PC-9 (cell line): ENCODE measurements around the gene HEATR5A. TPM values are rescaled to one million over a fixed set of nuclear protein-coding genes. Genes with fewer than 3 reads are reported as not detected.

ENCODE experiments used
- BruUV-seq: library from RNA; stranded (reverse); fragments of 400-500 nt; replicated peaks from 2 replicates; lab custom pipeline; 2021; lab: Mats Ljungman, UMichigan
- CTCF ChIA-PET: fragments of 300-600 bp; sonication (Branson Sonifier 250); formaldehyde crosslinking; loops from one replicate; lab custom pipeline; 2022; ENCODE audit warnings: antibody characterized with exemption; lab: Charles Lee
- POLR2A ChIA-PET: fragments of 300-600 bp; sonication (Branson Sonifier 250); formaldehyde crosslinking; loops from one replicate; lab custom pipeline; 2022; ENCODE audit warnings: antibody characterized with exemption; ENCODE audit not compliant: unreplicated experiment; lab: Charles Lee
- DNase-seq, 2 experiments: peaks; one replicate each; pipeline versions ENCODE4 v3.0.0 to v3.0.0-alpha.2; 2015 to 2022; ENCODE audit warnings: mixed read lengths in 1 of 2
- H2AFZ ChIP-seq: fragments of 200-600 bp; sonication (generic); 2 replicates; pipeline ENCODE4 v1.8.1; 2017; ENCODE audit warnings: antibody characterized with exemption
- H3F3A ChIP-seq: fragments of 200-600 bp; sonication (generic); 2 replicates; pipeline ENCODE4 v1.8.1; 2017; ENCODE audit warnings: antibody characterized with exemption, mild to moderate bottlenecking, low read depth; ENCODE audit not compliant: insufficient read depth
- H3K27ac ChIP-seq: fragments of 200-600 bp; sonication (generic); 2 replicates; pipeline ENCODE4 v1.6.1; 2016; ENCODE audit warnings: mixed run types
- H3K27me3 ChIP-seq: fragments of 200-600 bp; sonication (generic); 2 replicates; pipeline ENCODE4 v1.6.1; 2016; ENCODE audit warnings: low read depth, mixed run types; ENCODE audit not compliant: insufficient read depth
- H3K36me3 ChIP-seq: fragments of 200-600 bp; sonication (generic); 2 replicates; pipeline ENCODE4 v1.6.1; 2016; ENCODE audit warnings: low read depth, mixed run types
- H3K4me1 ChIP-seq: fragments of 200-600 bp; sonication (generic); replicated peaks from 2 replicates; pipeline ENCODE4 v1.6.1; 2016; ENCODE audit warnings: mixed run types; ENCODE audit not compliant: insufficient read depth
- H3K4me2 ChIP-seq: fragments of 200-600 bp; sonication (generic); 2 replicates; pipeline ENCODE4 v1.6.1; 2017; ENCODE audit warnings: mixed run types
- H3K4me3 ChIP-seq: fragments of 200-600 bp; sonication (generic); 2 replicates; pipeline ENCODE4 v1.6.1; 2016; ENCODE audit warnings: mixed run types
- H3K79me2 ChIP-seq: fragments of 200-600 bp; sonication (generic); 2 replicates; pipeline ENCODE4 v1.6.1; 2017; ENCODE audit warnings: low read depth, mixed run types
- H3K9me2 ChIP-seq: fragments of 200-600 bp; sonication (generic); 2 replicates; pipeline ENCODE4 v1.8.1; 2017; ENCODE audit warnings: mild to moderate bottlenecking; ENCODE audit not compliant: insufficient read depth
- H3K9me3 ChIP-seq: fragments of 200-600 bp; sonication (generic); 2 replicates; pipeline ENCODE4 v1.8.1; 2016; ENCODE audit warnings: low read depth; ENCODE audit not compliant: insufficient read depth
- H4K20me1 ChIP-seq: fragments of 200-600 bp; sonication (generic); 2 replicates; pipeline ENCODE4 v1.8.1; 2017; ENCODE audit not compliant: insufficient read depth
- EZH2 ChIP-seq: fragments of 200-600 bp; sonication (generic); IDR thresholded peaks from 2 replicates; pipeline ENCODE4 v1.8.0; 2017; ENCODE audit warnings: antibody characterized with exemption, low read depth
- intact Hi-C: fragments of 100-400 bp; cut with micrococcal nuclease; formaldehyde crosslinking; loops from one replicate; pipeline ENCODE4 v1.10.0; 2022; ENCODE audit not compliant: unreplicated experiment
- total RNA-seq: library from RNA; stranded (reverse); gene quantifications from 2 replicates; pipeline ENCODE4 v1.2.3, GENCODE V29; 2021
- TF ChIP-seq, protein P1 (sequence below): fragments of 200-600 bp; sonication (generic); conservative IDR thresholded peaks from 2 replicates; pipeline ENCODE4 v1.6.1; 2017; ENCODE audit warnings: mixed run types, antibody characterized with exemption, mild to moderate bottlenecking, moderate library complexity

HEATR5A gene
- total RNA-seq, 1 experiment from 2014 or later: 25.7 TPM

DNA sequence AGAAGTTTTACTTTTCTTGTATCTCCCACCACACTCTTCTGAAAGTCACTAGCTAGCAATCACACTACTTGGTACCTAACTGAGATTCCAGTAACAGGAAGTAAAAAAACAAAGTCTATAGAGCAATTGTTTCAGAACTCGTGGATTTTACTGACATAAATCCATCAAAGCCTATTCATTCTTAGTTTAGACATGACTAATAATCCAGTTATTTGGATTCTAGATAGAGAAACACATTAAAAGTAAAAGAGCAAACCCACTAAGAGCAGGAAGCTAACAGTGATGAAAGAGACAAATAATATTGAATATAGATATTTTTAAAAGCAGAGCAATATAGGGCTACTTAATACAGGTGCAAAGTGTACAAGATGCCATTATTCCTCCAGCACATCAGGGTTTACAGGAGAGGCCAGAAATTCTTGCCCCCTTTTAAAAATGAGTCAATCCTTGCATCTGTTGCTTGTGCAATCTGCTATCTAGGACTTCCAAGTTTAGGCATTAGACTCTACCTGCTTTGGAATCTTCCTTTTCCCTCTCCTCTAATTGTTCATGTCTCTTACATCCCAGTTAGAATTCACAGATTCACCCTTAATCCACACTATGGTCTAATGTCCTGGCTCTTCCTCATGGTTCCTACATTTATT, 6.0 kb downstream of the HEATR5A start:
- no TSS peak for BruUV-seq
- Histone ChIP-seq H3K79me2 (peaks cover 33% of the 10 kb centered on the region), H4K20me1 (no peaks in the 10 kb centered on the region), H3K27ac (peak overlapping the region; percentile 32; the same call in 1 of the 2 replicates), H3K4me2 (peak overlapping the region; percentile 16; the same call in 1 of the 2 replicates), H3K4me3 (no peak overlapping the region), H3F3A (peaks cover 9% of the 10 kb centered on the region; the same call in 1 of the 2 replicates), H3K4me1 (peaks cover 14% of the 10 kb centered on the region), H3K9me3 (no peaks in the 10 kb centered on the region), H3K27me3 (no peaks in the 10 kb centered on the region), H3K36me3 (no peaks in the 10 kb centered on the region), H2AFZ (no peak overlapping the region; the same call in 1 of the 2 replicates), H3K9me2 (no peaks in the 10 kb centered on the region)
- intact Hi-C loops: no loop called here
- peak in 1 of 2 experiments; percentile 41 for DNase-seq
- ChIA-PET POLR2A (interaction anchor here (0.7 kb wide), 1 partner anchor 204 kb away, joined by 4 read pairs; no protein-coding TSS in a partner anchor), CTCF (no interaction called here)
- TF ChIP-seq, protein P1, sequence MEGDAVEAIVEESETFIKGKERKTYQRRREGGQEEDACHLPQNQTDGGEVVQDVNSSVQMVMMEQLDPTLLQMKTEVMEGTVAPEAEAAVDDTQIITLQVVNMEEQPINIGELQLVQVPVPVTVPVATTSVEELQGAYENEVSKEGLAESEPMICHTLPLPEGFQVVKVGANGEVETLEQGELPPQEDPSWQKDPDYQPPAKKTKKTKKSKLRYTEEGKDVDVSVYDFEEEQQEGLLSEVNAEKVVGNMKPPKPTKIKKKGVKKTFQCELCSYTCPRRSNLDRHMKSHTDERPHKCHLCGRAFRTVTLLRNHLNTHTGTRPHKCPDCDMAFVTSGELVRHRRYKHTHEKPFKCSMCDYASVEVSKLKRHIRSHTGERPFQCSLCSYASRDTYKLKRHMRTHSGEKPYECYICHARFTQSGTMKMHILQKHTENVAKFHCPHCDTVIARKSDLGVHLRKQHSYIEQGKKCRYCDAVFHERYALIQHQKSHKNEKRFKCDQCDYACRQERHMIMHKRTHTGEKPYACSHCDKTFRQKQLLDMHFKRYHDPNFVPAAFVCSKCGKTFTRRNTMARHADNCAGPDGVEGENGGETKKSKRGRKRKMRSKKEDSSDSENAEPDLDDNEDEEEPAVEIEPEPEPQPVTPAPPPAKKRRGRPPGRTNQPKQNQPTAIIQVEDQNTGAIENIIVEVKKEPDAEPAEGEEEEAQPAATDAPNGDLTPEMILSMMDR: no peak
- no peak for TF ChIP-seq EZH2

DNA sequence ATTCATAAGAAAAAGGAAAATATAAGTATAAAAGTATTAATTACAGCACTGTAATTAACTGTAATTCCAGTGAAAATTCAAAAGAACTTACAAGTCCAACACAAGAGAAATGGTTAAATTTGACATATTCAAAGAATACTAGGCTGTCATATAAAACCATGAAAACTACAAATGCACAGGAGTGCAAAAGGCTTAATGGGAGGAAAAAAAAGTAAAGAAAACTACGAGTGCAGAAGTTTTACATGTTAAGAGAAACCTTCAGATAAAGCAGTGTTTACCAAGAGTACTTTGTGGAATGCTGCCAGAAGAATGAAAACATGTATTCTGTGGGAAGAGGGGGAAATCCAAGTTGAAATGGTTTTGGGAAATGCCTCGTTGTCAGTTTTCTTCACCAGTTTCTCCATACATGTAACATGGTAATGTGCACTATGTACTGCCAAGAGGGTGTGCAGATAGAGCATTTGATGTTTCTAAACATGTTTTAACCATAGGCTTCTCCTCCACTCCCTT, 9.1 kb downstream of the HEATR5A start:
- Histone ChIP-seq H2AFZ (no peak overlapping the region), H3K27me3 (no peaks in the 10 kb centered on the region), H3K36me3 (no peaks in the 10 kb centered on the region), H3F3A (peaks cover 5% of the 10 kb centered on the region; the same call in 1 of the 2 replicates), H3K27ac (no peak overlapping the region), H3K9me2 (no peaks in the 10 kb centered on the region), H4K20me1 (no peaks in the 10 kb centered on the region), H3K4me1 (peaks cover 14% of the 10 kb centered on the region; the same call in 1 of the 2 replicates), H3K79me2 (0 out of 2 replicates have a peak, but pooled peaks cover 11% of the 10 kb centered on the region), H3K9me3 (no peaks in the 10 kb centered on the region), H3K4me2 (no peak overlapping the region), H3K4me3 (no peak overlapping the region)
- POLR2A ChIA-PET: no interaction called here
- TF ChIP-seq, protein P1: no peak
- TF ChIP-seq EZH2: no peak
- BruUV-seq: no TSS peak
- CTCF ChIA-PET: no interaction called here
- intact Hi-C loops: no loop called here
- DNase-seq: no peak

DNA sequence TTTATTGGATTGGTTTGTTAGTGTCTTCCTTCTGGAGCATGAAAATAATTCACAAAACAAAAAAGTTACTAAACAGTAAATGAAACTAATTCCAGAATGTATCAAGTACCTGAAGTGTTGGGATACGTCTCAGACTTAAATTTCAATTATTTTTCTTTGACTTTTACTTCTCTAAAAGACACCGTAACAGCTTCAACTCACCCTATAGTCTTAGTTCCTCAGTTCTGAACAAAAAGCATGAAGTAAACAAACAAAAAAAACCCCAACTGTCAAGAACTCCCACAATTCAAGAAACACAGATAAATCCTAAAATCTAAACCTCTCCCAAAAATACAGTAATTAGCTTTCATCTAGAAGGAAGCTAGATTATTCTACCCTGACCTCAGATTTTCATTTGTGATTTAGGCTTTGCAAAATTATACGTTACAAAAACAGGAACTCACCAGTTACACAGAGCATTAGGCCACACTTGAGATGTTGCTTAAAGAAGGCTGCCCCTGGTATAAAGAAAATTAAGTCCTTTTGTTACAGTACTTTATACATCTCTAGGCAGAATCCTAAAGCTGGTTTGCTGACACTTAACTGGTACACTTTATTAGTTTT, 10.2 kb downstream of the HEATR5A start:
- H2AFZ ChIP-seq: no peak overlapping the region
- POLR2A ChIA-PET: no interaction called here

More for the DNA sequence above, 10.2 kb downstream of the HEATR5A start:
- 0 out of 2 replicates have a peak, but pooled peaks cover 11% of the 10 kb centered on the region for H3K79me2 ChIP-seq
- peaks cover 5% of the 10 kb centered on the region; the same call in 1 of the 2 replicates for H3F3A ChIP-seq
- peaks cover 14% of the 10 kb centered on the region; the same call in 1 of the 2 replicates for H3K4me1 ChIP-seq
- H4K20me1 ChIP-seq: no peaks in the 10 kb centered on the region
- no peaks in the 10 kb centered on the region for H3K36me3 ChIP-seq
- H3K4me3 ChIP-seq: no peak overlapping the region
- no peak for DNase-seq
- no peak overlapping the region for H3K27ac ChIP-seq
- no peaks in the 10 kb centered on the region for H3K9me3 ChIP-seq
- BruUV-seq: no TSS peak
- CTCF ChIA-PET: no interaction called here
- no peak for TF ChIP-seq EZH2
- intact Hi-C loops: no loop called here
- H3K27me3 ChIP-seq: no peaks in the 10 kb centered on the region
- no peaks in the 10 kb centered on the region for H3K9me2 ChIP-seq
- no peak overlapping the region for H3K4me2 ChIP-seq
